NCI-H2107 (cell line): Measurements from ENCODE around the gene MAGI2.

Experiments
- DNase-seq: peaks from one replicate; lab custom pipeline; 2025; lab: John Stamatoyannopoulos, UW

Gene MAGI2

GRCh38 chr7:78222001-78222751 lies 1231.3 kb downstream of the MAGI2 start:
- no peak for DNase-seq

- DNase-seq = no peak
Observed at GRCh38 chr7:78220754-78221153, 1232.7 kb downstream of the MAGI2 start.

- DNase-seq = no peak
Observed at GRCh38 chr7:78218876-78219275, 1234.6 kb downstream of the MAGI2 start.

- no peak for DNase-seq
Observed at GRCh38 chr7:78218051-78218450, 1235.4 kb downstream of the MAGI2 start.

GRCh38 chr7:78215199-78215598 lies 1238.3 kb downstream of the MAGI2 start:
- DNase-seq = no peak

GRCh38 chr7:78213402-78213801 lies 1240.1 kb downstream of the MAGI2 start:
- no peak for DNase-seq

GRCh38 chr7:78212476-78213060 lies 1240.9 kb downstream of the MAGI2 start:
- DNase-seq = no peak

- no peak for DNase-seq
Observed at GRCh38 chr7:78207269-78207668, 1246.2 kb downstream of the MAGI2 start.

GRCh38 chr7:78206769-78207168 lies 1246.7 kb downstream of the MAGI2 start:
- DNase-seq = no peak

- no peak for DNase-seq
Observed at GRCh38 chr7:78203042-78203720, 1250.3 kb downstream of the MAGI2 start.

- no peak for DNase-seq
Observed at GRCh38 chr7:78198756-78199155, 1254.7 kb downstream of the MAGI2 start.

- no peak for DNase-seq
Observed at GRCh38 chr7:78197447-78197846, 1256.0 kb downstream of the MAGI2 start.

GRCh38 chr7:78195281-78195680 lies 1258.2 kb downstream of the MAGI2 start:
- DNase-seq = no peak

GRCh38 chr7:78194611-78195010 lies 1258.9 kb downstream of the MAGI2 start:
- DNase-seq = no peak

GRCh38 chr7:78191475-78192079 lies 1261.9 kb downstream of the MAGI2 start:
- DNase-seq = no peak

GRCh38 chr7:78189762-78190161 lies 1263.7 kb downstream of the MAGI2 start:
- DNase-seq = no peak

- DNase-seq = no peak
Observed at GRCh38 chr7:78185149-78185745, 1268.2 kb downstream of the MAGI2 start.

- DNase-seq = no peak
Observed at GRCh38 chr7:78184299-78184698, 1269.2 kb downstream of the MAGI2 start.

GRCh38 chr7:78179827-78180477 lies 1273.5 kb downstream of the MAGI2 start:
- no peak for DNase-seq

- no peak for DNase-seq
Observed at GRCh38 chr7:78179211-78179610, 1274.3 kb downstream of the MAGI2 start.

- DNase-seq = no peak
Observed at GRCh38 chr7:78178319-78178718, 1275.1 kb downstream of the MAGI2 start.

- no peak for DNase-seq
Observed at GRCh38 chr7:78176171-78176570, 1277.3 kb downstream of the MAGI2 start.
